ENCODE data around the gene PIGL.

DNA sequence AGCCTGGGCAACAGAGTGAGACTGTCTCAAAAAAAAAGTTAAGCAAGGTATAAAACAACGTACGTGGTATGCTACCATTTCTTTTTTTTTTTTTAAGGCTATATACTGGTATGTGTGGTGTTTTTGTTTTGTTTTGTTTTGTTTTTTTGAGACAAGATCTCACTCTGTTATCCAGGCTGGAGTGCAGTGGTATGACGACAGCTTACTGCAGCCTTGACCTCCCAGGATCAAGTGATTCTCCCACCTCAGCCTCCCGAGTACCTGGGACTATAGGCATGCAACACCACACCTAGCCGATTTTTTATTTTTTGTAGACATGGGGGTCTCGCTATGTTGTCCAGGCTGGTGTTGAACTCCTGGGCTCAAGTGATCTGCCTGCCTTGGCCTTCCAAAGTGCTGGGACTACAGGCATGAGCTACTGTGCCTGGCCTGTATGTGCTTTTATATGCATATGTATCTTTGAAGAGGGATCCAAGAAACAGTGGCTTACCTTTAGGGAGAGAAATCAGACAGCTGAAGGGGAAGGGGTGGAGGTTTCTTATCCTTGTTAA is 129.8 kb downstream of the PIGL start:
- TF ChIP-seq POLR2A (IDR thresholded peaks at IDR 0.05) = no peak
- TF ChIP-seq, protein P1, sequence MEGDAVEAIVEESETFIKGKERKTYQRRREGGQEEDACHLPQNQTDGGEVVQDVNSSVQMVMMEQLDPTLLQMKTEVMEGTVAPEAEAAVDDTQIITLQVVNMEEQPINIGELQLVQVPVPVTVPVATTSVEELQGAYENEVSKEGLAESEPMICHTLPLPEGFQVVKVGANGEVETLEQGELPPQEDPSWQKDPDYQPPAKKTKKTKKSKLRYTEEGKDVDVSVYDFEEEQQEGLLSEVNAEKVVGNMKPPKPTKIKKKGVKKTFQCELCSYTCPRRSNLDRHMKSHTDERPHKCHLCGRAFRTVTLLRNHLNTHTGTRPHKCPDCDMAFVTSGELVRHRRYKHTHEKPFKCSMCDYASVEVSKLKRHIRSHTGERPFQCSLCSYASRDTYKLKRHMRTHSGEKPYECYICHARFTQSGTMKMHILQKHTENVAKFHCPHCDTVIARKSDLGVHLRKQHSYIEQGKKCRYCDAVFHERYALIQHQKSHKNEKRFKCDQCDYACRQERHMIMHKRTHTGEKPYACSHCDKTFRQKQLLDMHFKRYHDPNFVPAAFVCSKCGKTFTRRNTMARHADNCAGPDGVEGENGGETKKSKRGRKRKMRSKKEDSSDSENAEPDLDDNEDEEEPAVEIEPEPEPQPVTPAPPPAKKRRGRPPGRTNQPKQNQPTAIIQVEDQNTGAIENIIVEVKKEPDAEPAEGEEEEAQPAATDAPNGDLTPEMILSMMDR (IDR thresholded peaks at IDR 0.05) = no peak

All from body of pancreas (tissue), 4 donors.